ENCODE measurements around the gene TMEM150A. TPM values are rescaled to one million over a fixed set of nuclear protein-coding genes. Genes with fewer than 3 reads are reported as not detected.

The TMEM150A gene
- total and polyA plus RNA-seq, 2 of the 13 experiments (the other 11 are each of a cell fraction or from before 2014, with no cell fraction given) = 30.1 to 70.4 TPM

GRCh38 chr2:85602476-85603234, at the start of gene TMEM150A (continued):
- TF ChIP-seq AKNA (CRISPR knock-in tag; IDR thresholded peaks at IDR 0.05; ENCODE audit: borderline replicate concordance) = no peak
- no peak for TF ChIP-seq RFX1 (IDR thresholded peaks at IDR 0.05)
- peak; percentile 69; the same call in 1 of the 2 replicates for TF ChIP-seq ZNF329 (CRISPR knock-in tag; IDR thresholded peaks at IDR 0.05; ENCODE audit: low read depth)
- peak; percentile 43; the same call in 1 of the 2 replicates for TF ChIP-seq ZNF280D (CRISPR knock-in tag; IDR thresholded peaks at IDR 0.05)
- TF ChIP-seq SIN3B (IDR thresholded peaks at IDR 0.05; ENCODE audit: low read length) = no peak
- TF ChIP-seq HIVEP1 (CRISPR knock-in tag; IDR thresholded peaks at IDR 0.05) = peak; percentile 85
- TF ChIP-seq ZBTB46 (CRISPR knock-in tag; IDR thresholded peaks at IDR 0.05; ENCODE audit: borderline replicate concordance) = no peak
- peak; percentile 55 for TF ChIP-seq PITX1 (CRISPR knock-in tag; IDR thresholded peaks at IDR 0.05)
- TF ChIP-seq ETS1 (CRISPR knock-in tag; IDR thresholded peaks at IDR 0.05) = no peak
- no peak for TF ChIP-seq NONO (IDR thresholded peaks at IDR 0.05)
- TF ChIP-seq NONO (CRISPR knock-in tag; conservative IDR thresholded peaks at IDR 0.05) = peak; percentile 85
- no peak for TF ChIP-seq FIP1L1 (IDR thresholded peaks at IDR 0.05; ENCODE audit: borderline replicate concordance, insufficient read depth, low read depth, low read length)
- TF ChIP-seq ZBTB4 (CRISPR knock-in tag; IDR thresholded peaks at IDR 0.05; ENCODE audit: borderline replicate concordance) = peak; percentile 66; the same call in 1 of the 2 replicates
- TF ChIP-seq KAT8 (CRISPR knock-in tag; IDR thresholded peaks at IDR 0.05) = peak; percentile 25; the same call in 1 of the 2 replicates
